Thyroid gland (tissue), 4 donors: ENCODE measurements around the gene ZNF384. TPM values are rescaled to one million over a fixed set of nuclear protein-coding genes. Genes with fewer than 3 reads are reported as not detected.

ENCODE experiments used
- DNase-seq, 2 donors: peaks; one replicate each; pipeline ENCODE4 v3.0.0-alpha.2; 2019
- H3K27ac ChIP-seq, 3 donors: fragments of 200-600 bp; sonication (generic); 1 replicate in 2 of 3; 2 replicates in 1 of 3; pipeline ENCODE4 v1.5.1; 2016 to 2019; ENCODE audit warnings: mild to moderate bottlenecking in 1 of 3, moderate library complexity in 1 of 3
- H3K27me3 ChIP-seq: fragments of 200-600 bp; sonication (generic); one replicate; pipeline ENCODE4 v1.5.1; 2019
- H3K36me3 ChIP-seq, 2 donors: fragments of 200-600 bp; sonication (generic); one replicate each; pipeline ENCODE4 v1.5.1; 2016 to 2019
- H3K4me1 ChIP-seq, 2 donors: fragments of 200-600 bp; sonication (generic); one replicate each; pipeline ENCODE4 v1.5.1; 2017 to 2019
- H3K4me3 ChIP-seq, 3 donors: fragments of 200-600 bp; sonication (generic); replicated peaks in 1 of 3; 1 replicate in 2 of 3; 2 replicates in 1 of 3; pipeline ENCODE4 v1.5.1; 2016; ENCODE audit warnings: mild to moderate bottlenecking in 1 of 3
- H3K9me3 ChIP-seq: fragments of 200-600 bp; sonication (generic); one replicate; pipeline ENCODE4 v1.5.1; 2017
- POLR2A ChIP-seq, 2 donors: fragments of 450-650 bp; IDR thresholded peaks; one replicate each; pipeline ENCODE4 v1.6.1; 2017; ENCODE audit warnings: antibody characterized with exemption in 2 of 2, mild to moderate bottlenecking in 2 of 2, moderate library complexity in 1 of 2
- WGBS, 2 donors: methylation state at CpG; one replicate each; pipeline ENCODE4 v1.1.5; 2017; 5-methylcytosine and 5-hydroxymethylcytosine counted together
- intact Hi-C: fragments of 100-400 bp; cut with DNase I; formaldehyde crosslinking; loops from one replicate; pipeline ENCODE4 v1.15.1; 2023
- total RNA-seq, 4 donors: library from RNA; depleted of rRNA; stranded (reverse); fragments of >200 nt; gene quantifications; one replicate each; pipeline ENCODE4 v1.2.3, GENCODE V29; 2016
- TF ChIP-seq, protein P1 (sequence below), 6 experiments: fragments of 200-600 bp in 3 of 6; fragments of 450-650 bp in 3 of 6; sonication (generic) in 3 of 6; IDR thresholded peaks; one replicate each; pipeline ENCODE4 v1.5.1; 2016 to 2019; ENCODE audit warnings: antibody characterized with exemption in 6 of 6, mild to moderate bottlenecking in 2 of 6, inconsistent platforms in 1 of 6, moderate library complexity in 1 of 6

The ZNF384 gene
- total RNA-seq, 4 donors from 2014 or later: 41.9 to 72.8 (median 53.1) TPM

DNA sequence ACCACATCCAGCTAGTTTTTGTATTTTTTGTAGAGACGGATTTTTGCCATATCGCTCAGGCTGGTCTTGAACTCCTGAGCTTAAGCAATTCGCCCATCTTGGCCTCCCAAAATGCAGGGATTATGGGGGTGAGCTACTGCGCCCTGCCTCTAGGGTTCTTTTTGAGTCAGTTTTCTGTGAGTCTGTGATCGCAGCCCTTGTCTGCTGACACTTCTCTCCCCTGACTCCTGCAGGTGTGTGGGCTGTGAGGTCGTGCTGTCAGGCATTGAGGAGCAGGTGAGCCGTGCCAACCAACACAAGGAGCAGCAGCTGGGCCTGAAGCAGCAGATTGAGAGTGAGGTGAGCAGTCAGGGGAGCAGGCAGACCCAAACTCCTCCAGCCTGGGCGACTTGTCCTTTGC lies 41.0 kb upstream of the ZNF384 start:
- TF ChIP-seq, protein P1, sequence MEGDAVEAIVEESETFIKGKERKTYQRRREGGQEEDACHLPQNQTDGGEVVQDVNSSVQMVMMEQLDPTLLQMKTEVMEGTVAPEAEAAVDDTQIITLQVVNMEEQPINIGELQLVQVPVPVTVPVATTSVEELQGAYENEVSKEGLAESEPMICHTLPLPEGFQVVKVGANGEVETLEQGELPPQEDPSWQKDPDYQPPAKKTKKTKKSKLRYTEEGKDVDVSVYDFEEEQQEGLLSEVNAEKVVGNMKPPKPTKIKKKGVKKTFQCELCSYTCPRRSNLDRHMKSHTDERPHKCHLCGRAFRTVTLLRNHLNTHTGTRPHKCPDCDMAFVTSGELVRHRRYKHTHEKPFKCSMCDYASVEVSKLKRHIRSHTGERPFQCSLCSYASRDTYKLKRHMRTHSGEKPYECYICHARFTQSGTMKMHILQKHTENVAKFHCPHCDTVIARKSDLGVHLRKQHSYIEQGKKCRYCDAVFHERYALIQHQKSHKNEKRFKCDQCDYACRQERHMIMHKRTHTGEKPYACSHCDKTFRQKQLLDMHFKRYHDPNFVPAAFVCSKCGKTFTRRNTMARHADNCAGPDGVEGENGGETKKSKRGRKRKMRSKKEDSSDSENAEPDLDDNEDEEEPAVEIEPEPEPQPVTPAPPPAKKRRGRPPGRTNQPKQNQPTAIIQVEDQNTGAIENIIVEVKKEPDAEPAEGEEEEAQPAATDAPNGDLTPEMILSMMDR (IDR thresholded peaks at IDR 0.05): no peak
- no peak for TF ChIP-seq POLR2A (IDR thresholded peaks at IDR 0.05)
- 94 to 95% methylated on average over 8 of the region's 8 CpGs for WGBS, 2 donors
- Histone ChIP-seq H3K4me3 (no peak overlapping the region), H3K36me3 (peaks cover 40 to 43% of the 10 kb centered on the region in 2 donors), H3K4me1 (peaks cover 0 to 2% of the 10 kb centered on the region in 2 donors), H3K27me3 (no peaks in the 10 kb centered on the region), H3K9me3 (no peaks in the 10 kb centered on the region), H3K27ac (no peak overlapping the region)
- intact Hi-C loops: loop anchor here (5.0 kb wide), 1 partner anchor 52 kb away; no protein-coding TSS in a partner anchor
- DNase-seq: no peak

- Histone ChIP-seq H3K27ac (no peak overlapping the region), H3K27me3 (no peaks in the 10 kb centered on the region), H3K36me3 (peaks cover 40 to 43% of the 10 kb centered on the region in 2 donors), H3K4me3 (no peak overlapping the region), H3K4me1 (peaks cover 4 to 11% of the 10 kb centered on the region in 2 donors), H3K9me3 (no peaks in the 10 kb centered on the region)
- TF ChIP-seq POLR2A (IDR thresholded peaks at IDR 0.05): no peak
- TF ChIP-seq, protein P1 (IDR thresholded peaks at IDR 0.05): no peak
- intact Hi-C loops: loop anchor here (5.0 to 10.0 kb wide), 2 partner anchors 37 to 64 kb away; partner anchors contain the start of gene ING4
- no peak for DNase-seq
- WGBS, 2 donors: 93% methylated on average over 18 of the region's 18 CpGs
Observed at GRCh38 chr12:6729186-6729585, 40.0 kb upstream of the ZNF384 start.

GRCh38 chr12:6725350-6725749 lies 36.2 kb upstream of the ZNF384 start:
- TF ChIP-seq POLR2A (IDR thresholded peaks at IDR 0.05): no peak
- TF ChIP-seq, protein P1 (IDR thresholded peaks at IDR 0.05): no peak
- WGBS, 2 donors: 94 to 97% methylated on average over 7 of the region's 7 CpGs
- Histone ChIP-seq H3K4me1 (peaks cover 4 to 11% of the 10 kb centered on the region in 2 donors), H3K9me3 (no peaks in the 10 kb centered on the region), H3K27ac (no peak overlapping the region), H3K27me3 (no peaks in the 10 kb centered on the region), H3K36me3 (peaks cover 25 to 26% of the 10 kb centered on the region in 2 donors), H3K4me3 (no peak overlapping the region)
- no peak for DNase-seq
- intact Hi-C loops: loop anchor here (5.0 to 10.0 kb wide), 2 partner anchors 33 to 61 kb away; partner anchors contain the start of gene ING4

DNA sequence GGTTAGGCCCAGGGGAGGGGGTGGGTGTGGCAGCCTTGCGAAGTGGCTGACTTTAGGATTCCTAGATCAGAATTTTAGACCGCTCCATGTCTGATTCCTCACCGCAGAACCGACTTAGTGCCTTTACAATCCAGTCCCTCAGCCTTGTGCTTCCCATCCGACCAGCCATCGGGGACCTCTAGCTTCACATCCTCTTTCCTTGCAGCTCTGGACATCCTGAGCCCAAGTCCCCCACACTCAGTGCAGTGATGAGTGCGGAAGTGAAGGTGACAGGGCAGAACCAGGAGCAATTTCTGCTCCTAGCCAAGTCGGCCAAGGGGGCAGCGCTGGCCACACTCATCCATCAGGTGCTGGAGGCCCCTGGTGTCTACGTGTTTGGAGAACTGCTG lies 35.2 kb upstream of the ZNF384 start:
- peaks cover 4 to 11% of the 10 kb centered on the region in 2 donors for H3K4me1 ChIP-seq
- H3K36me3 ChIP-seq: peaks cover 15 to 17% of the 10 kb centered on the region in 2 donors
- 8 to 10% methylated on average over 9 to 10 of the region's 10 CpGs for WGBS, 2 donors
- peak; percentile 19 to 26 for DNase-seq
- no peaks in the 10 kb centered on the region for H3K27me3 ChIP-seq
- intact Hi-C loops: loop anchor here (10.0 kb wide), 1 partner anchor 60 kb away; the partner anchor contains the start of gene ING4
- peak overlapping the region; percentile 29 to 47 (median 37) for H3K4me3 ChIP-seq
- peak overlapping the region; percentile 51 to 69 (median 66) for H3K27ac ChIP-seq
- H3K9me3 ChIP-seq: no peaks in the 10 kb centered on the region
- TF ChIP-seq POLR2A (IDR thresholded peaks at IDR 0.05): no peak
- TF ChIP-seq, protein P1 (IDR thresholded peaks at IDR 0.05): no peak

GRCh38 chr12:6723607-6724408 lies 34.6 kb upstream of the ZNF384 start, which contains the start of gene COPS7A:
TSS of gene COPS7A (plus strand) at chr12:6724046. CDS start at chr12:6724657, 611 bp downstream.
- intact Hi-C loops: loop anchor here (10.0 kb wide), 1 partner anchor 59 kb away; the partner anchor contains the start of gene ING4
- H3K27ac ChIP-seq: peak within 1 kb of the TSS; percentile 51 to 69 (median 66)
- DNase-seq: peak; percentile 99
- H3K4me3 ChIP-seq: peak within 1 kb of the TSS; percentile 29 to 47 (median 37)
- H3K36me3 ChIP-seq: peaks cover 9 to 11% of the 10 kb centered on the region in 2 donors
- TF ChIP-seq POLR2A (IDR thresholded peaks at IDR 0.05): peak in 1 of 2 donors; percentile 64
- TF ChIP-seq, protein P1 (IDR thresholded peaks at IDR 0.05): peak in 1 of 6 experiments; percentile 6
- WGBS, 2 donors: 0 to 1% methylated on average over 28 of the region's 49 CpGs
- no peaks in the 10 kb centered on the region for H3K9me3 ChIP-seq
- H3K27me3 ChIP-seq: no peaks in the 10 kb centered on the region
- peaks cover 4 to 11% of the 10 kb centered on the region in 2 donors for H3K4me1 ChIP-seq
